Measurements from ENCODE around the gene TMEM253.

The TMEM253 gene

GRCh38 chr14:21097636-21098075, 3.2 kb upstream of the TMEM253 start:
- H3K27me3 ChIP-seq (ENCODE audit: control insufficient read depth, insufficient read depth, low read length), result no peaks in the 10 kb centered on the region
- no peaks in the 10 kb centered on the region for H3K36me3 ChIP-seq (ENCODE audit: control insufficient read depth, insufficient read depth, low read length)
- TF ChIP-seq CTCF (IDR thresholded peaks at IDR 0.05), result no peak
- H3K9me3 ChIP-seq (ENCODE audit: control insufficient read depth, low read length), result no peaks in the 10 kb centered on the region
- H3K4me3 ChIP-seq (ENCODE audit: low read depth, low read length), result peak overlapping the region; percentile 38
- peaks cover 50% of the 10 kb centered on the region for H3K4me1 ChIP-seq
- H3K9ac ChIP-seq, result peak overlapping the region; percentile 41
- H3K4me2 ChIP-seq (ENCODE audit: low read length), result peak overlapping the region; percentile 58
- peaks cover 27% of the 10 kb centered on the region for H3K79me2 ChIP-seq
- H2AFZ ChIP-seq, result peak overlapping the region; percentile 65
- H3K27ac ChIP-seq, result peak overlapping the region; percentile 95

GRCh38 chr14:21098076-21098891, 2.6 kb upstream of the TMEM253 start, which contains the start of gene ZNF219:
Gene ZNF219 (minus strand): TSS chr14:21098655. CDS start chr14:21093591, 5,064 bp downstream.
- Histone ChIP-seq H3K36me3 (ENCODE audit: control insufficient read depth, insufficient read depth, low read length) (no peaks in the 10 kb centered on the region), H3K27me3 (ENCODE audit: control insufficient read depth, insufficient read depth, low read length) (no peaks in the 10 kb centered on the region), H3K4me1 (peaks cover 50% of the 10 kb centered on the region), H3K9me3 (ENCODE audit: control insufficient read depth, low read length) (no peaks in the 10 kb centered on the region), H3K4me3 (ENCODE audit: low read depth, low read length) (peak within 1 kb of the TSS; percentile 82), H3K79me2 (peaks cover 21% of the 10 kb centered on the region), H3K4me2 (ENCODE audit: low read length) (peak within 1 kb of the TSS; percentile 81), H2AFZ (peak within 1 kb of the TSS; percentile 65), H3K9ac (peak within 1 kb of the TSS; percentile 69), H3K27ac (peak within 1 kb of the TSS; percentile 95)
- TF ChIP-seq CTCF (IDR thresholded peaks at IDR 0.05), result no peak

GRCh38 chr14:21098892-21099595, 1.8 kb upstream of the TMEM253 start:
- Histone ChIP-seq H3K27me3 (ENCODE audit: control insufficient read depth, insufficient read depth, low read length) (no peaks in the 10 kb centered on the region), H3K4me2 (ENCODE audit: low read length) (peak overlapping the region; percentile 81), H3K4me3 (ENCODE audit: low read depth, low read length) (peak overlapping the region; percentile 82), H3K4me1 (peaks cover 42% of the 10 kb centered on the region), H3K36me3 (ENCODE audit: control insufficient read depth, insufficient read depth, low read length) (no peaks in the 10 kb centered on the region), H3K9ac (peak overlapping the region; percentile 69), H3K27ac (peak overlapping the region; percentile 91), H3K79me2 (peaks cover 21% of the 10 kb centered on the region), H3K9me3 (ENCODE audit: control insufficient read depth, low read length) (no peaks in the 10 kb centered on the region), H2AFZ (peak overlapping the region; percentile 57)
- no peak for TF ChIP-seq CTCF (IDR thresholded peaks at IDR 0.05)

GRCh38 chr14:21099596-21099985, 1.3 kb upstream of the TMEM253 start:
- Histone ChIP-seq H2AFZ (peak overlapping the region; percentile 57), H3K9me3 (ENCODE audit: control insufficient read depth, low read length) (no peaks in the 10 kb centered on the region), H3K4me2 (ENCODE audit: low read length) (peak overlapping the region; percentile 81), H3K4me3 (ENCODE audit: low read depth, low read length) (peak overlapping the region; percentile 82), H3K36me3 (ENCODE audit: control insufficient read depth, insufficient read depth, low read length) (no peaks in the 10 kb centered on the region), H3K27me3 (ENCODE audit: control insufficient read depth, insufficient read depth, low read length) (no peaks in the 10 kb centered on the region), H3K9ac (no peak overlapping the region), H3K27ac (peak overlapping the region; percentile 91), H3K4me1 (peaks cover 40% of the 10 kb centered on the region), H3K79me2 (peaks cover 21% of the 10 kb centered on the region)
- TF ChIP-seq CTCF (IDR thresholded peaks at IDR 0.05), result no peak
